Measurements from ENCODE around the gene DST. TPM values are rescaled to one million over a fixed set of nuclear protein-coding genes. Genes with fewer than 3 reads are reported as not detected.

DST gene
- total and polyA plus RNA-seq, 2 of the 8 experiments (the other 6 are each of a cell fraction or from before 2014, with no cell fraction given), result 49.4 to 116 TPM

- 88% methylated on average over 1 of the region's 1 CpG; no CpG with 5 or more reads in 1 of the 2 experiments for WGBS, 2 experiments (ENCODE audit: extremely low coverage in 1 of 2, insufficient coverage in 1 of 2, insufficient read length in 1 of 2, insufficient replicate concordance in 2 of 2, low coverage in 1 of 2, low lambda C conversion rate in 2 of 2, missing lambda C conversion rate in 1 of 2)
- Histone ChIP-seq H3K4me1 (replicated peaks in 1 of 4; ENCODE audit: control insufficient read depth in 3 of 4, insufficient read depth in 4 of 4, low read length in 3 of 4) (no peaks in the 10 kb centered on the region), H3K27me3 (replicated peaks in 1 of 4; ENCODE audit: control insufficient read depth in 3 of 4, extremely low read depth in 1 of 4, insufficient read depth in 3 of 4, low read length in 3 of 4) (no peaks in the 10 kb centered on the region), H3K23ac (ENCODE audit: insufficient read length) (no peak overlapping the region), H2AFZ (ENCODE audit: low read length) (no peak overlapping the region), H3K9me3 (ENCODE audit: insufficient read depth in 2 of 2, low read depth in 1 of 2, low read length in 1 of 2) (no peaks in the 10 kb centered on the region; a peak in 1 of 4 replicates), H2BK12ac (ENCODE audit: low read depth, low read length) (no peak overlapping the region), H2BK5ac (ENCODE audit: low read depth, low read length) (no peak overlapping the region), H3K4me3 (ENCODE audit: extremely low read depth in 1 of 4, insufficient read depth in 2 of 4, low read depth in 3 of 4, low read length in 4 of 4) (no peak overlapping the region), H4K5ac (ENCODE audit: insufficient read length, low read depth, low read length) (no peak overlapping the region), H2BK20ac (ENCODE audit: low read length) (no peak overlapping the region), H3K18ac (ENCODE audit: extremely low read depth, low read length) (no peak overlapping the region), H4K20me1 (replicated peaks in 1 of 2; ENCODE audit: control insufficient read depth in 1 of 2, insufficient read depth in 2 of 2, low read length in 2 of 2) (peaks cover 0 to 1% of the 10 kb centered on the region in 2 experiments), H3K14ac (ENCODE audit: insufficient read length) (no peak overlapping the region), H3K23me2 (ENCODE audit: low read depth, low read length) (no peaks in the 10 kb centered on the region), H2AK5ac (ENCODE audit: low read depth, low read length) (no peak overlapping the region), H3K27ac (ENCODE audit: low read depth, low read length) (no peak overlapping the region), H3K4ac (replicated peaks; ENCODE audit: insufficient read length, low read depth, low read length) (no peak overlapping the region), H3K79me1 (ENCODE audit: low read depth, low read length) (no peaks in the 10 kb centered on the region), H2BK15ac (ENCODE audit: low read length) (no peak overlapping the region), H4K8ac (ENCODE audit: extremely low read depth, insufficient read depth, low read length) (no peak overlapping the region), H3K56ac (replicated peaks; ENCODE audit: insufficient read length, low read depth, low read length) (no peak overlapping the region), H3K4me2 (ENCODE audit: insufficient read depth in 1 of 2, low read depth in 2 of 2, low read length in 2 of 2) (no peak overlapping the region), H3K79me2 (ENCODE audit: control insufficient read depth in 1 of 2, insufficient read depth in 2 of 2, low read length in 2 of 2) (no peaks in the 10 kb centered on the region), H4K91ac (replicated peaks; ENCODE audit: insufficient read length, low read length) (no peak overlapping the region), H2BK120ac (replicated peaks; ENCODE audit: low read depth, low read length) (no peak overlapping the region), H3K9ac (replicated peaks in 1 of 4; ENCODE audit: extremely low read depth in 1 of 4, low read depth in 3 of 4, low read length in 3 of 4) (no peak overlapping the region), H3K36me3 (ENCODE audit: control insufficient read depth in 2 of 4, insufficient read depth in 4 of 4, low read length in 3 of 4) (peaks cover 4 to 61% (median 35%) of the 10 kb centered on the region in 4 experiments)
- DNase-seq (ENCODE audit: low read depth in 1 of 2, low spot score in 2 of 2), result no peak
- ChIA-PET POLR2A (ENCODE audit: partially characterized antibody) (interaction anchor here (0.6 kb wide), 1 partner anchor 720 kb away, joined by 3 read pairs; no protein-coding TSS in a partner anchor), CTCF (ENCODE audit: partially characterized antibody) (interaction anchor here (1.0 to 2.0 kb wide), 3 partner anchors 8 to 14 kb away, joined by 3 to 9 read pairs (median 5); no protein-coding TSS in a partner anchor)
- no peak for FAIRE-seq
- TF ChIP-seq CEBPB (IDR thresholded peaks at IDR 0.05; ENCODE audit: low read depth, low read length) (no peak), SP4 (IDR thresholded peaks at IDR 0.05; ENCODE audit: low read length) (no peak), SIRT6 (IDR thresholded peaks at IDR 0.05; ENCODE audit: low read length) (no peak), SP1 (IDR thresholded peaks at IDR 0.05; ENCODE audit: low read depth, low read length) (no peak), SIX5 (IDR thresholded peaks at IDR 0.05; ENCODE audit: low read depth, low read length) (no peak)
These were observed 38.5 kb downstream of the DST start for GRCh38 chr6:56604186-56604585.
